GM18870 (cell line): ENCODE measurements around the gene GATD1.

Experiments used
- ATAC-seq: cut with Tn5 transposase; IDR thresholded peaks from one replicate; pipeline ENCODE4 v1.9.1; 2021; ENCODE audit warnings: moderate library complexity; ENCODE audit not compliant: unreplicated experiment

GATD1 gene

DNA sequence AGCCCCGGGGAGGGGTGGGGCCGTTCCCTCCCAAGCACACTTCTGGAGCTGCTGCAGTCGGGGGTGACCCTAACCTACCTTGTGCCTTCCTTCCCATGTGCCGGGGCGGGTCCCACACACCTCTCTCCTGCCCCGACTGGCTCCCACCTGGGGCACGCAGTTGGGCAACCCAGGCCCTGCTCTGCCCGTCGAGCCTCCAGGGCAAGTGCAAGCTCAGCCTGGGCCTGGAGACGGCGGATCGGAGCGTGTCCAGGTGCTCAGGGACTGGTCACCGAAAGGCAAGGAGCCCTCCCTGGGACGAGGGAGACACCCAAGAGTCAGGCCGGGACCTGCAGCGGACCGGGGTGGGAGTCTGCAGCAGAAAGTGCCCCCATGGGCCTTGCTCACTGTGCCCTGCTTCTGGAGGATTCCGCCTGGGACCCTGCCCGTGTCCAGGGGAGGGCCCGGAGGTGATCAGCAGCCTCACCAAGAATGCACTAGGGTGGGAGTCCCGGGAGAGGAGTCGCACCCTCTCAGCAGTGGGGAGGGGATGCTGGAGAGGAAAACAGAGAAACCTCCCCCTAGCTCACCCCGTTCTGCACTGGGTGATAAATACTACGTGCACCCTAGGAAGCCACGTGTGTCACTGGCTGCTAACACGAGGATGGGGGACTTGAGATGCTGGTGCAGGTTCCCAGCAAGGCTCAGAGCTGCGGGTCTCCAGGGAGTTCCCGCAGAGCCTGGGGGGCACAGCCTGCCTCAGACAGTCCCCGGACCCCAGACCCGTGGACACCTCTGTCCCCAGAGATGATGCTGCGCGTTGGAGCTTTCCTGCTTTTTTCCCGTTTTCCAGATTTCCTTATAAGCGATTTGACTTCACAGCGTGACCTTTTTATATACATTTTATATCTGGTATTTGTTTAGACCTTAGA, 5.2 kb upstream of the GATD1 start:
- ATAC-seq: no peak

GRCh38 chr11:779955-780532, 2.8 kb upstream of the GATD1 start:
- ATAC-seq: no peak

DNA sequence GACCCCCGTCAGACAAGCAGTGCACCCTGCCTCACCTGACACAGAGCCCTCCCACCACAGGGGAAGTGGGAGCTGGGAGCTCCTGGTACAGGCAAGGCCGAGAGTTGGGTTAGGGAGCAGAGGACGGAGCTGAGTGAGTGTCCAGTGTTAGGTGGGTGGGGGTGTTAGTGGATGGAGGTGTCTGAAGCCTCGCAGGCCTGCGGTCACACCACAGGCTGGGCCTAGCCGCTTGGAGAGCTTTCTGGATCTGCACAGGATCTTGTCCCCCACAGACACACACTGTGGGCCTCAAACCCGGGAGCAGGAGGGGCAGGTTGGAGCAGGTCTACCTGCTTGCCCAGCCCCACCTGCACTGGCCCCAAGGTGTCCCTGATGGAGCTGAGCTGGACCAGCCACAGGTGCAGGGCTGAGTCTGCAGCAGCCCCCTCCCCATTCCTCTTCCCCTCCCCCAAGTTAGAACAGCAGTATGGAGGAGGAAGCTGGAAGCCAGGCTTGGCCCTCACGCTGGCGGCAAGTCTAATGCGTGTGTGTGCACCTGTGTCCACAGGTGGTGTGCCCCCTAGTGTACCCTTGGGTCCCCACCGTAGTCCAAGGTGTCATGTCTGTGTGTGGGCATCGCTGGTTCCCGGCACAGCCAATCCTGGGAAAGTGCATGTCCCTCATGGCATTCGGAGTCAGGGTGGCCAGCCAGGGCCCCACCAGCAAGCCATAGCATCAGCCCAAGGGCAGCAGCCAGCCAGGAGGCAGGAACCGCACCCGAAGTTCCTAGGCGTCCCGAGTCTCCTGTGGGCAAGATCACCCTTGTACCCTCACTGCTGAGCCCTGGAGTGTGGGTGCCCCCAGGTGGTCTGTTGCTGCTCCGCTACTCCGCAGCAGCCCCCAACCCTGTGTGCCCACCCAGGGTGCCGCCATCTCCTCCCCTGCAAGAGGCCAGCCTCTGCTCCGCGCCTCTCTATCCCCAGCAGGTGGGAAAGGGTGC, 2.0 kb upstream of the GATD1 start:
- no peak for ATAC-seq

- ATAC-seq: no peak
Measured at GRCh38 chr11:776561-777287, 563 bp downstream of the GATD1 start.

DNA sequence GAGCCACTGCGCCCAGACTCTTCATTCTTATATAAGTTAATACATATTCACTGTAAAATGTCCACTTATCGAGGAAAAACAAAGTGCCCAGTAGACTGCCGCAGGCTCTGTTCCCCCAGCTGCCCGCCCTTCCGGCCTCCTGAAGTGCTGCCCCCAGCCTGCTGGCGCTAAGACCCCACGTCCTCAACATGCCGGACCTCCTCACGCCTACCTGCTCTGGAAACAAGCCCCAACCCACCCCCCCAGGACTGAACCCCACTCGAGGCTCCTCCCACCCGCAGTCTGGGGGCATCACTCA, 1.1 kb downstream of the GATD1 start:
- ATAC-seq: no peak

GRCh38 chr11:774873-775592, 2.3 kb downstream of the GATD1 start:
- no peak for ATAC-seq

DNA sequence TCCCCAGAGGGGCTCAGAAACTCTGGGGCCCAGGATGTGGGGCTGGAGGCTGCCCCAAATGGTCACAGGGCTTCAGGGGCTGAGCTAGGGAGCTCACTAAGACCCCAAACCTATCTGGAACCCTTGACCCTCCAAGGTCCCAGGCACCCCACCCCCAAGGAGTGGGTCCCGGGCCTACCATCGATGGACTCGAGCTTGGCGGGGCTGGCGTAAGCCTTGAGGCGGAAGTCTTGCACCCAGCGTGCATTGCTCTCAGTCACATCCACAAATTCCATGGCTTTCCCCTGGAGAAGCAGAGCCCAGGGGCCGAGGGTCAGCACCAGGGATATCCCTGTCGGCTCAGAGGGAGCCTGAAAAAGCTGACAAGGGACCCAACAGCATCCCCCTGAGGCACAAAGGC, 3.5 kb downstream of the GATD1 start:
- no peak for ATAC-seq

GRCh38 chr11:773425-773824, 3.9 kb downstream of the GATD1 start:
- ATAC-seq: no peak

DNA sequence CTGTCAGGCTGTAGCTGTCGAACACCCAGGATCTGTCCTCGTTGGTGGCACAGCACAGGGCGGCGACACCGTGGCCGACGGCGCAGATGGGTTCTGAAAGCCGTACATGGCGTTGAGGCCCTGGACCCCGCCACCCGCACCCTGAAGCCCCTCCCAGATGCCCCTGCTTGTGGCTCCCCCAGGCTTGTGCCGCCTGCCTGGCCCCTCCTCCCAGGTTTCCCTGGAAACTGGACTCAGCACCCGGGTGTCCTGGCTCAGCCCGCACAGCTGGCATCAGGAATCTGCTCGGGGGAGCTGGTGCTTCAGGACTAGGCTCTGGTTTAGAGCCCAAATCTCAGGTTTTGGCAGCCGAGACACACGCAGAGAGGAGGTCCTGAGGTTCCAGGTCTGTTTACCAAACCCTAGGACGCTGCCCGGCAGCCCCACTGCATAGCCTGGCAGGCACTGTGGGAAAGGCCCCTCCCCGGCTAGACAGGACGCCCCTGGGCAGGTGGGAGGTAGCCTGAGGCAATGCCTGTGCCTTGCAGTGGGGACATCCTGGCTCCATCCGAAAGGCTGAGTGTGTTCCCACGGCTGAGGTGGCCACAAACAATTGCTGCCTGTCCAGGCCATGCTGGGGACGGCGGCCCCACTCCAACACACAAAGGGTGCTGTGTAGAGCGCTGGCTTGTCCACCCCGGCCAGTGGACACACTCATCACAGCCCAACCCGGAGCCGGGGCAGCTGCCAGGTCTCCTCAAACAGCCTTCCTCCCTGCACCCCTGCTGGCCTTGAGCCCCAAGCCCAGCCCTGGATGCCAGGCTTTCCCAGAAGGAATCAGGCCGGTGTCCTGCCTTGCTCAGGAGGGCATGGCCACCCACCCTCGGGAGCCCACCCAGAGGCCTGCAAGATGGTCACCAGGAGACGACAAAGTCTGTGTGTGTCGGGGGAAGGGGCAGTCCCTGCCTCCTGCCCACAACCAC, 4.6 kb downstream of the GATD1 start:
- ATAC-seq: no peak

DNA sequence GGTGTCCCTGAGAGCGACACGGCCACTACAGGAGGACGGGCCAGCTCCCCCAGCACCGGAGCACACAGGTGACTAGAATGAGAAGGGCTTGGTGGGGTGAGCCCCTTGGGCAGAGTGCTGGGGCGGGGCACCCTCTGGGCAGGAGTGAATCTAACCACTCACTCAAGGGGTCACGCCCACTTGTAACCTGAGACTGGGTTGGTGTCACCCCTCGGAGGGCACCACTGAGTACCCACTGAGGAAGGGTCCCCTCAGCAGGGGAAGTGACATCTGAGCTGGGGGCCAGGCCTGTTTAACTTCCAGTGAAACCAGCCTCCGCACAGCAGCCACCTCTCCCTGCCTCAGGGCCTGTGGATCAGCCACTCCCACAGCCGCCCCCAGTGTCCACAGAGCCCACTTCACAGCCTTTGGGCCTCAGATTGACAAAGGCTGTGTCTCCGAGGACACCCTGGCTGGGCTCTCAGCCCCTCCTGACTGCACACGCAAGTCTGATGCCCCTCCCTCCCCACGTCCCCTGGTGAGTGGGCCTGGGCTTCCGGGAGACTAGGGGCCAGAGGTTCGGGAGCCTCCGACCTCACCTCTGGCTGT, 5.6 kb downstream of the GATD1 start:
- no peak for ATAC-seq

GRCh38 chr11:770642-771616, 6.4 kb downstream of the GATD1 start:
- no peak for ATAC-seq

- no peak for ATAC-seq
Measured at GRCh38 chr11:769887-770641, 7.2 kb downstream of the GATD1 start.

DNA sequence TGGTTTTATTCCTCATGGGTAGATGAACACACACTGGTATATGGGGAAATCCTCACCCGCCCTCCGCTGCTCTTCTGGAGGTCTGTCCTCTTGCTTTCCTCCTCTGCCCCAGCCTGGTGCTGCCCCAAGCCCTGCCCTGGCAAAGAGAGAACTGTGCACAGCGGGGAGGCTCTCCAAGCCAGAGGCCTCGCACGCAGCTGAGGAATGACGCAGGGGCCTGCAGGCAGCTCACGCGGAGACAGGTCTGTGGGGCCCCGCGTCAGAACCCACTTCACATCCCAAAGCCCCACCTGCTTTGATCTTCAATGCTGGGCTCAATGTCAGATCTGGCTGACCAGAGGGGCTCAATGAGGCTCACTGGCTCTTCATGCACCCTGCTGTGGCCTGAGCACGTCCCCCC, 10.0 kb downstream of the GATD1 start:
- no peak for ATAC-seq

DNA sequence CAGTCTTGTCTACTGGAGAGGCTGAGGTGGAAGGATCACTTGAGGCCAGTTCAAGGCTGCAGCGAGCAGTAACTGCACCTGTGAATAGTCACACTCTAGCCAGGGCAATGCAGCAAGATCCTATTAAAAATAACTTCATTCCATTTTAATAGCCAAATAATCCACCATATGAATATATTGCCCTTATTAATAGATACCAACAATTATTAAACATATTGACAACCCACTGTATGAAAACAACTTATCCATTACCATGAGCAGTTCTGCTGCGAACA, 10.4 kb downstream of the GATD1 start:
- ATAC-seq: no peak

- ATAC-seq: no peak
Measured at GRCh38 chr11:766106-766935, 11.0 kb downstream of the GATD1 start.

DNA sequence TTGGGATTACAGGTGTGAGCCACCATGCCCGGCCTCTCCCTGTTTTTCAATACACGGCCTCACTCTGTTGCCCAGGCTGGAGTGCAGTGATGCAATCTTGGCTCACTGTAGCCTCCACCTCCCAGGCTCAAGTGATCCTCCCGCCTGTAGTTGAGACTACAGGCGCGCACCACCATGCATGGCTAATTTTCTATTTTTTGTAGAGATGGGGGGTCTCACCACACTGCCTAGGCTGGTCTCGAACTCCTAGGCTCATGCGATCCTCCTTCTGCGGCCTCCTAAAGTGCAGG, 11.5 kb downstream of the GATD1 start:
- no peak for ATAC-seq
